HL-60 (cell line): Measurements from ENCODE around the gene RGMA.

Experiments
- DNase-seq, 2 experiments: peaks; one replicate each; pipeline ENCODE4 v3.0.0-alpha.2; 2010 to 2020; ENCODE audit warnings: low read depth in 1 of 2, low spot score in 1 of 2
- H3K27ac ChIP-seq: fragments of 250-450 bp; sonication (Bioruptor Pico); replicated peaks from 2 replicates; pipeline ENCODE4 v1.5.1; 2020; ENCODE audit warnings: mild to moderate bottlenecking, moderate library complexity
- H3K27me3 ChIP-seq: fragments of 250-450 bp; sonication (Bioruptor Pico); 2 replicates; pipeline ENCODE4 v1.5.1; 2021; ENCODE audit warnings: mild to moderate bottlenecking, moderate library complexity; ENCODE audit not compliant: insufficient read depth, poor library complexity, severe bottlenecking
- H3K4me3 ChIP-seq: replicated peaks from 2 replicates; pipeline ENCODE4 v1.5.1; 2011; ENCODE audit warnings: mild to moderate bottlenecking, control low read depth, low read length; ENCODE audit not compliant: insufficient read depth
- CTCF ChIP-seq: IDR thresholded peaks from one replicate; pipeline ENCODE4 v1.5.1; 2011; ENCODE audit warnings: low read length, control low read depth, inconsistent platforms; ENCODE audit not compliant: insufficient read depth
- GABPA ChIP-seq: IDR thresholded peaks from 2 replicates; pipeline ENCODE4 v1.6.1; 2012; ENCODE audit warnings: low read depth
- POLR2AphosphoS5 ChIP-seq: IDR thresholded peaks from 2 replicates; pipeline ENCODE4 v1.6.1; 2012; ENCODE audit warnings: low read depth
- REST ChIP-seq: IDR thresholded peaks from 2 replicates; pipeline ENCODE4 v1.6.1; 2012; ENCODE audit warnings: low read depth; ENCODE audit not compliant: insufficient replicate concordance
- SPI1 ChIP-seq: IDR thresholded peaks from 2 replicates; pipeline ENCODE4 v1.6.1; 2012; ENCODE audit warnings: low read depth, mild to moderate bottlenecking, borderline replicate concordance

Gene RGMA

GRCh38 chr15:93076875-93077274 is 12.1 kb downstream of the RGMA start:
- peaks cover 38% of the 10 kb centered on the region for H3K27me3 ChIP-seq
- H3K27ac ChIP-seq, result no peak overlapping the region
- DNase-seq, result no peak
- TF ChIP-seq GABPA, result no peak
- TF ChIP-seq CTCF, result no peak
- TF ChIP-seq POLR2AphosphoS5, result no peak
- no peak for TF ChIP-seq SPI1
- TF ChIP-seq REST, result no peak
- H3K4me3 ChIP-seq, result no peak overlapping the region

DNA sequence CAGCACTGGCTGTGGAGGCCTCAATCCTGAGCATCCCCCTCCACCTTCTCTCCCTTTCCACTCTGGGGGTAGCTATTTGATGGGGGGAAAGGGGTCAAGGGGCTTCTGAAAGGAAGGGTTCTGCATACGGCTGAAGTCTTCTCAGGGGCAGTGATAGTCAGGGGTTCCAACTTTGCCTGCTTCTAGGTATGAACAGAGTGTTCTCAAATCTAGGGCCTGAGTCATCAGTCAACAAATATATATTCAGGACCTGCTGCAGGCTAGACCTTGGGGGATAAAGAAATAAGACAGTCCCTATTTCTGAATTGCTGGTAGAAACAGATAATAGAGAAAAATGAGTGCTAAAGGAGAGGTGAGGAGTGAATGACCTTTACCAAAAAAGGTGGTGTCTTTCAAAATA is 12.8 kb downstream of the RGMA start:
- TF ChIP-seq REST, result no peak
- TF ChIP-seq POLR2AphosphoS5, result no peak
- no peak for TF ChIP-seq GABPA
- no peak for TF ChIP-seq SPI1
- TF ChIP-seq CTCF, result no peak
- Histone ChIP-seq H3K4me3 (no peak overlapping the region), H3K27me3 (peaks cover 42% of the 10 kb centered on the region), H3K27ac (no peak overlapping the region)
- DNase-seq, result no peak

- H3K27me3 ChIP-seq, result peaks cover 48% of the 10 kb centered on the region
- TF ChIP-seq SPI1 (no peak), GABPA (no peak), POLR2AphosphoS5 (no peak)
- no peak overlapping the region for H3K4me3 ChIP-seq
Measured at GRCh38 chr15:93074599-93074998, 14.4 kb downstream of the RGMA start.

GRCh38 chr15:93073465-93073952 is 15.5 kb downstream of the RGMA start:
- no peak overlapping the region for H3K27ac ChIP-seq

More at GRCh38 chr15:93074599-93074998, 14.4 kb downstream of the RGMA start:
- H3K27ac ChIP-seq, result no peak overlapping the region
- no peak for DNase-seq

More at GRCh38 chr15:93073465-93073952, 15.5 kb downstream of the RGMA start:
- Histone ChIP-seq H3K4me3 (no peak overlapping the region), H3K27me3 (peaks cover 48% of the 10 kb centered on the region)
- DNase-seq, result no peak
- TF ChIP-seq REST (no peak), CTCF (no peak), SPI1 (no peak), GABPA (no peak), POLR2AphosphoS5 (no peak)
